K562 (cell line): ENCODE data around the gene GRB2. TPM values are rescaled to one million over a fixed set of nuclear protein-coding genes. Genes with fewer than 3 reads are reported as not detected.

Experiments
- AFF4 ChIP-seq: sonication (generic); formaldehyde crosslinking; IDR thresholded peaks from 2 replicates; pipeline ENCODE4 v1.8.0; 2023; ENCODE audit warnings: mild to moderate bottlenecking, missing genetic modification reagents
- BRD4 ChIP-seq: fragments of 200-600 bp; sonication (generic); IDR thresholded peaks from 2 replicates; pipeline ENCODE4 v1.6.1; 2017; ENCODE audit warnings: inconsistent platforms
- BRD9 ChIP-seq: fragments of 450-650 bp; IDR thresholded peaks from 2 replicates; pipeline ENCODE4 v1.6.1; 2018; ENCODE audit warnings: low read depth; ENCODE audit not compliant: partially characterized antibody
- C11orf30 ChIP-seq: fragments of 450-650 bp; IDR thresholded peaks from 2 replicates; pipeline ENCODE4 v1.6.1; 2016; ENCODE audit warnings: low read depth, mild to moderate bottlenecking
- CTBP1 ChIP-seq: fragments of 450-650 bp; IDR thresholded peaks from 2 replicates; pipeline ENCODE4 v1.6.1; 2016; ENCODE audit warnings: borderline replicate concordance
- CXXC5 ChIP-seq: fragments of 250-450 bp; sonication (Bioruptor Pico); IDR thresholded peaks from 2 replicates; pipeline ENCODE4 v1.8.0; 2022; ENCODE audit warnings: inconsistent platforms, mild to moderate bottlenecking, moderate library complexity
- DDX20 ChIP-seq: fragments of 450-650 bp; IDR thresholded peaks from 2 replicates; pipeline ENCODE4 v1.6.1; 2016; ENCODE audit warnings: missing genetic modification characterization, low read depth, mild to moderate bottlenecking, missing compliant biosample characterization, moderate library complexity
- EP400 ChIP-seq: fragments of 450-650 bp; IDR thresholded peaks from 2 replicates; pipeline ENCODE4 v1.6.1; 2017; ENCODE audit warnings: antibody characterized with exemption, mild to moderate bottlenecking, moderate library complexity
- EZH2 ChIP-seq: IDR thresholded peaks from 2 replicates; pipeline ENCODE4 v1.6.1; 2012; ENCODE audit warnings: low read depth, mild to moderate bottlenecking, inconsistent platforms, low read length, borderline replicate concordance
- GABPB1 ChIP-seq: sonication (generic); formaldehyde crosslinking; IDR thresholded peaks from 2 replicates; pipeline ENCODE4 v1.8.0; 2022; ENCODE audit warnings: mild to moderate bottlenecking, missing genetic modification reagents
- HMGN3 ChIP-seq: IDR thresholded peaks from 2 replicates; pipeline ENCODE4 v1.6.1; 2011; ENCODE audit warnings: borderline replicate concordance, low read depth, mild to moderate bottlenecking, mixed read lengths, low read length; ENCODE audit not compliant: insufficient read length; ENCODE audit errors: extremely low read depth
- NONO ChIP-seq, 2 experiments: fragments of 200-400 bp in 1 of 2; fragments of 450-650 bp in 1 of 2; formaldehyde crosslinking in 1 of 2; IDR thresholded peaks; 2 replicates each; pipeline ENCODE4 v1.6.1; 2017; ENCODE audit warnings: low read depth in 2 of 2, mild to moderate bottlenecking in 2 of 2, moderate library complexity in 2 of 2, low read length in 1 of 2
- PHB ChIP-seq: fragments of 250-450 bp; sonication (Bioruptor Pico); IDR thresholded peaks from 2 replicates; pipeline ENCODE4 v1.5.0; 2021
- PRDM10 ChIP-seq: fragments of 450-650 bp; IDR thresholded peaks from 2 replicates; pipeline ENCODE4 v1.6.1; 2018; ENCODE audit not compliant: partially characterized antibody
- PURB ChIP-seq: sonication (generic); formaldehyde crosslinking; IDR thresholded peaks from 2 replicates; pipeline ENCODE4 v1.9.0; 2021; ENCODE audit warnings: low read depth, mild to moderate bottlenecking, missing genetic modification reagents
- RAD51 ChIP-seq: fragments of 450-650 bp; IDR thresholded peaks from 2 replicates; pipeline ENCODE4 v1.7.1; 2016; ENCODE audit warnings: low read depth, mild to moderate bottlenecking, borderline replicate concordance
- RBFOX2 ChIP-seq: fragments of 200-400 bp; formaldehyde crosslinking; IDR thresholded peaks from 2 replicates; pipeline ENCODE4 v1.6.1; 2017; ENCODE audit warnings: low read depth, mild to moderate bottlenecking, low read length, moderate library complexity
- TGIF2 ChIP-seq: sonication (generic); formaldehyde crosslinking; IDR thresholded peaks from 2 replicates; pipeline ENCODE4 v1.8.1; 2022; ENCODE audit warnings: mild to moderate bottlenecking, missing genetic modification reagents, moderate library complexity
- ZC3H11A ChIP-seq: IDR thresholded peaks from 2 replicates; pipeline ENCODE4 v1.6.1; 2012; ENCODE audit warnings: low read depth, low read length, improper control_type of control experiment
- ZNF140 ChIP-seq: fragments of 250-450 bp; sonication (Bioruptor Pico); IDR thresholded peaks from 2 replicates; pipeline ENCODE4 v1.8.0; 2021; ENCODE audit warnings: moderate library complexity, mild to moderate bottlenecking, inconsistent platforms
- ZNF41 ChIP-seq: fragments of 250-450 bp; sonication (Bioruptor Pico); conservative IDR thresholded peaks from 2 replicates; pipeline ENCODE4 v1.4.0; 2020; ENCODE audit warnings: mild to moderate bottlenecking
- ZNF764 ChIP-seq: fragments of 250-450 bp; sonication (Bioruptor Pico); IDR thresholded peaks from 2 replicates; pipeline ENCODE4 v1.4.0; 2020; ENCODE audit warnings: low read depth, mild to moderate bottlenecking, moderate library complexity
- polyA plus RNA-seq, 8 experiments: library from polyadenylated mRNA; depleted of rRNA in 4 of 8; stranded (reverse) in 5 of 8; unstranded in 3 of 8; fragments of >200 nt; fragmentation: Nextera tagmentation in 2 of 8; fragmentation: Illumina TruSeq in 1 of 8; extraction: Ambion mirVana in 2 of 8; extraction: Trizol in 1 of 8; gene quantifications; 2 replicates each; pipeline versions ENCODE4 v1.2.1 to v1.2.3, GENCODE V29; 2011 to 2014; ENCODE audit warnings: inconsistent platforms in 1 of 8, missing spikeins in 1 of 8
- total RNA-seq, 7 experiments: library from RNA; depleted of rRNA in 6 of 7; stranded (reverse); fragments of >200 nt in 6 of 7; fragmentation: Illumina TruSeq in 2 of 7; extraction: Trizol in 2 of 7; gene quantifications; 2 replicates each; pipeline versions ENCODE4 v1.2.1 to v1.2.3, GENCODE V29; 2011 to 2021; ENCODE audit warnings: low replicate concordance in 1 of 7

The GRB2 gene
- total and polyA plus RNA-seq, 9 of the 15 experiments (the other 6 are each of a cell fraction or from before 2014, with no cell fraction given), result 57.2 to 136 (median 84.8) TPM

GRCh38 chr17:75271233-75271954 lies 134.1 kb downstream of the GRB2 start (continued):
- TF ChIP-seq RAD51 (no peak), NONO (IDR thresholded peaks at IDR 0.05; ENCODE audit: low read depth in 2 of 2, low read length in 1 of 2) (peak in 1 of 2 experiments; percentile 79; a peak in 2 of 4 replicates), BRD4 (0 out of 2 replicates have a peak, but pooled peaks have one; percentile 36), PRDM10 (no peak), ZNF41 (CRISPR knock-in tag) (no peak), DDX20 (tag) (no peak), ZC3H11A (no peak), EP400 (peak; percentile 79; the same call in 1 of the 2 replicates), ZNF764 (CRISPR knock-in tag) (0 out of 2 replicates have a peak, but pooled peaks have one; percentile 44), ZNF140 (CRISPR knock-in tag) (no peak), CTBP1 (peak; percentile 76), C11orf30 (peak; percentile 50; the same call in 1 of the 2 replicates), PURB (CRISPR knock-in tag) (no peak), HMGN3 (peak; percentile 67), TGIF2 (peak; percentile 81; the same call in 1 of the 2 replicates), RBFOX2 (peak; percentile 74), PHB (CRISPR knock-in tag) (no peak), CXXC5 (CRISPR knock-in tag) (peak; percentile 96), GABPB1 (CRISPR knock-in tag) (peak; percentile 76), BRD9 (no peak), EZH2 (no peak), AFF4 (CRISPR knock-in tag) (no peak)
